ENCODE data around the gene WFS1. TPM values are rescaled to one million over a fixed set of nuclear protein-coding genes. Genes with fewer than 3 reads are reported as not detected.

WFS1 gene
- total and polyA plus RNA-seq, 9 donors: 10.5 to 28.2 (median 23.7) TPM

- H3K27ac ChIP-seq (ENCODE audit: low read length): no peak overlapping the region
- H3K27me3 ChIP-seq (ENCODE audit: control insufficient read depth, insufficient read depth, low read length): no peaks in the 10 kb centered on the region
- peaks cover 23% of the 10 kb centered on the region for H3K36me3 ChIP-seq (ENCODE audit: control insufficient read depth, insufficient read depth, low read length)
- H3K9me3 ChIP-seq (replicated peaks; ENCODE audit: control insufficient read depth, low read depth, low read length): no peaks in the 10 kb centered on the region
- no peak overlapping the region for H3K4me3 ChIP-seq (ENCODE audit: low read length)
- no peak for DNase-seq
- 87% methylated on average over 13 of the region's 14 CpGs for WGBS (ENCODE audit: insufficient coverage)
- peaks cover 57% of the 10 kb centered on the region for H3K4me1 ChIP-seq (ENCODE audit: control insufficient read depth, insufficient read depth, low read length)
These were observed 10.1 kb downstream of the WFS1 start for GRCh38 chr4:6279582-6280289.

DNA sequence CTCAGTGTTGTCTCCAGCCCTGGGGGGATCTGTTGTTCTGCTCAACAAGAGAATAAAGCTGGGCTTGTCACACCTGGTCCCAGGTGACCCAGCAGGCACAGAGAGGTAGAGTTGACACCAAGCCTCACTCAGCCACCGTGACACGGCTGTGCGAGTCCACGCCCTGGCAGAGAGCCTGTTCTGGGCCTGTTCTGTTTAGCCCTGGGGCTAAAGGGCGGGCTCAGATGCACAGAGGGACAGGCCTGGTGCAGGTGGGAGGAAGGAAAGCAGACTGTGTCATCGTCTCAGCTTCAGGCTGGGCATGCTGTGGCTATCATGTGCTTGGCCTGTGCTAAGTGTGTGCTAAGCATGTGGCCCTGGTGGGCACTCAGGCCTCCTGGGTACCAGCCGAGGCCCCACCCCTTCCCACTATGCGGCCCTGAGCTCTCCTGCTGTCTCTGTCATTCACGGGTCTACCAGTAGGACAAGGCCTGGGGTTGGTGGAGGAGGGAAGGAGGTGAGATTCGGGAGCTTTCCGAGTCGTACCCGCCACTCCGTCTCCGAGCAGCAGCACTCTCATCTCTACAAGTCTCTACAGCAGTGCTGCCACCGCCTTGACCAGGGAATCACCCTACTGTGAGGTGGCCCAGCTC is 10.8 kb downstream of the WFS1 start:
- no peak for DNase-seq
- H3K27ac ChIP-seq (ENCODE audit: low read length): no peak overlapping the region
- H3K4me3 ChIP-seq (ENCODE audit: low read length): no peak overlapping the region
- peaks cover 57% of the 10 kb centered on the region for H3K4me1 ChIP-seq (ENCODE audit: control insufficient read depth, insufficient read depth, low read length)
- H3K27me3 ChIP-seq (ENCODE audit: control insufficient read depth, insufficient read depth, low read length): no peaks in the 10 kb centered on the region
- 70% methylated on average over 7 of the region's 16 CpGs for WGBS (ENCODE audit: insufficient coverage)
- H3K9me3 ChIP-seq (replicated peaks; ENCODE audit: control insufficient read depth, low read depth, low read length): no peaks in the 10 kb centered on the region
- peaks cover 23% of the 10 kb centered on the region for H3K36me3 ChIP-seq (ENCODE audit: control insufficient read depth, insufficient read depth, low read length)

DNA sequence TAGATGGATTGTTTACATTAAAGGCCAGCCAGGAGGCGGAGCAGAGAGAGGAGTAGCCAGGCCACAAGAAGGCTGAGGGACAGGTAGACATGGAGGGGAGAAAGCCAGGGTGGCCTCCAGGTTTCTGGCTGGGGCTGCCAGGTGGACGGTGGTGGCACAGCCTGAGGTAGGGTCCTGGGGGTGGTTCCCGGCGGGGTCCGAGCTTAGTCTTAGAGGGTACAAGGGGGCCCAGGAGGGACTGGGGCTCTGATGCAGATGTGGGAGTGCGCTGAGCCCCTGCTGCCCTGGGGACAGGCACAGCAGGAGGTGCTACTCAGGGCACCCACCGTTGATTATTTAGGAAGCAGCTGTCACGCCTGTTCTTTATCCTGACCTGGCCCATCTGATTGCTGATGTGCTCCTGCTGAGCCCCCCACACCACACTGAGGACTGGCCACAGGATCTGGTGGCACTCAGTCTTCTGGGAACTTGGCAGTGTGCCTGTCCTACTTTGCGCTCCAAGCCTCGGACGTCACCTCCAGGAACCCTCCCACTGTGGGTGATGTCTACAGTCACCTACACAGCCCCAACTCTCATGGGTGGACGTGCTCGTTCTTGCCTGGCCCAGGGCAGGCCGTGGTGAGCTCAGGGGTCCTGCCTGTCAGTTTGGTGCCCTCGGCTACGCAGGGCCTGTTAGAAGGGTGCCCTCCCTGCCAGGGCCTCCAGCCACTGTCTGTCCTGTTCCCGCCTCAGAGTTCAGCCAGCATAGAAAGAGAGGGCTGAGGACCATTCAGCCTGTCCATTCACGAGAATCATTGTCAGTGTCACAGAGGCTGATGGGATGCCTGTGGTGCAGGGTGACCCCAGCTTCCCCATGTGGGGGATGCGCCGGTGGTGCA is 12.0 kb downstream of the WFS1 start:
- no peak for DNase-seq
- Histone ChIP-seq H3K27me3 (ENCODE audit: control insufficient read depth, insufficient read depth, low read length) (no peaks in the 10 kb centered on the region), H3K4me3 (ENCODE audit: low read length) (no peak overlapping the region), H3K27ac (ENCODE audit: low read length) (no peak overlapping the region), H3K9me3 (replicated peaks; ENCODE audit: control insufficient read depth, low read depth, low read length) (no peaks in the 10 kb centered on the region), H3K36me3 (ENCODE audit: control insufficient read depth, insufficient read depth, low read length) (peaks cover 25% of the 10 kb centered on the region), H3K4me1 (ENCODE audit: control insufficient read depth, insufficient read depth, low read length) (peaks cover 45% of the 10 kb centered on the region)
- WGBS (ENCODE audit: insufficient coverage): 72% methylated on average over 17 of the region's 20 CpGs

GRCh38 chr4:6282314-6282771 is 12.7 kb downstream of the WFS1 start:
- Histone ChIP-seq H3K27ac (ENCODE audit: low read length) (peak overlapping the region; percentile 20), H3K27me3 (ENCODE audit: control insufficient read depth, insufficient read depth, low read length) (no peaks in the 10 kb centered on the region), H3K4me1 (ENCODE audit: control insufficient read depth, insufficient read depth, low read length) (peaks cover 38% of the 10 kb centered on the region), H3K4me3 (ENCODE audit: low read length) (no peak overlapping the region), H3K36me3 (ENCODE audit: control insufficient read depth, insufficient read depth, low read length) (peaks cover 30% of the 10 kb centered on the region), H3K9me3 (replicated peaks; ENCODE audit: control insufficient read depth, low read depth, low read length) (no peaks in the 10 kb centered on the region)
- peak; percentile 73 for DNase-seq
- no CpG with 5 or more reads among the region's 6 CpGs for WGBS (ENCODE audit: insufficient coverage)

GRCh38 chr4:6283282-6283681 is 13.6 kb downstream of the WFS1 start:
- no peaks in the 10 kb centered on the region for H3K27me3 ChIP-seq (ENCODE audit: control insufficient read depth, insufficient read depth, low read length)
- H3K27ac ChIP-seq (ENCODE audit: low read length): no peak overlapping the region
- no peak for DNase-seq
- H3K9me3 ChIP-seq (replicated peaks; ENCODE audit: control insufficient read depth, low read depth, low read length): no peaks in the 10 kb centered on the region
- H3K4me3 ChIP-seq (ENCODE audit: low read length): no peak overlapping the region
- H3K4me1 ChIP-seq (ENCODE audit: control insufficient read depth, insufficient read depth, low read length): peaks cover 32% of the 10 kb centered on the region
- WGBS (ENCODE audit: insufficient coverage): 92% methylated on average over 2 of the region's 4 CpGs
- peaks cover 36% of the 10 kb centered on the region for H3K36me3 ChIP-seq (ENCODE audit: control insufficient read depth, insufficient read depth, low read length)

DNA sequence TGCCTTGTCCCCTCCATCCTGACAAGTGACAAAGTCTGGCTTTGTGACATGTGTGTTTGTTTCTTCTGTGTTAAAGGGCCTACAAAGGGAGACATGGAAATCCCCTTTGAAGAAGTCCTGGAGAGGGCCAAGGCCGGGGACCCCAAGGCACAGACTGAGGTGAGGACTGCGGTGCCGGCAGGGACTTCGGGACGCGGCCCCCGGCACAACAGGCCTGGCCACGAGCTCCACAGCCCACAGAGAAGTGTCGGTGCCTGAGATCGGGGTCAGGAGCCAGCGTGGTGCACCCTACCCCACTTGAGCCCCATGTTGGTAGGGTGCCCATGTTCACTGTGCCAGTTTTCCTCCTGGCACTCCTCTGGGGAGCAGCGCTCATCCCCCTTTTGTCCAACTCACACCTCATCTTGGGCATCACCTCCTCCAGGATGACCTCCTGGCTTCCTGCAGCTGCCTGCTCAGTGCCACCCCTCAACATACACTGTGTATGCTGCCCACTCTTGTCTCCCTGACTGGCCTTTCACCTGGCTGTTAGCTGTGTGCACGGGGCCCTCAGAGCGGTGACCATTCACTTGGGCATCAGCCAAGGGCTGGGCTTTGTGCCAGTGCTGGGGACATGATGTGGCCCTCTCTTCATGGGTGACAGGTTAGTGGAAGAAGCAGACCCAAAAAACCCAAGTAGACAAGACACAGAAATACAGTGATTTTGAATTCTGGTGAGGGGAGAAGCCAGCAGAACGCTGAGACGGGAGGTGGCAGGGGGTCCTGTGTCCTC is 17.6 kb downstream of the WFS1 start:
- Histone ChIP-seq H3K27ac (ENCODE audit: low read length) (no peak overlapping the region), H3K36me3 (ENCODE audit: control insufficient read depth, insufficient read depth, low read length) (peaks cover 39% of the 10 kb centered on the region), H3K4me3 (ENCODE audit: low read length) (no peak overlapping the region), H3K4me1 (ENCODE audit: control insufficient read depth, insufficient read depth, low read length) (peaks cover 9% of the 10 kb centered on the region), H3K27me3 (ENCODE audit: control insufficient read depth, insufficient read depth, low read length) (no peaks in the 10 kb centered on the region), H3K9me3 (replicated peaks; ENCODE audit: control insufficient read depth, low read depth, low read length) (no peaks in the 10 kb centered on the region)
- no peak for DNase-seq
- WGBS (ENCODE audit: insufficient coverage): 91% methylated on average over 15 of the region's 16 CpGs

DNA sequence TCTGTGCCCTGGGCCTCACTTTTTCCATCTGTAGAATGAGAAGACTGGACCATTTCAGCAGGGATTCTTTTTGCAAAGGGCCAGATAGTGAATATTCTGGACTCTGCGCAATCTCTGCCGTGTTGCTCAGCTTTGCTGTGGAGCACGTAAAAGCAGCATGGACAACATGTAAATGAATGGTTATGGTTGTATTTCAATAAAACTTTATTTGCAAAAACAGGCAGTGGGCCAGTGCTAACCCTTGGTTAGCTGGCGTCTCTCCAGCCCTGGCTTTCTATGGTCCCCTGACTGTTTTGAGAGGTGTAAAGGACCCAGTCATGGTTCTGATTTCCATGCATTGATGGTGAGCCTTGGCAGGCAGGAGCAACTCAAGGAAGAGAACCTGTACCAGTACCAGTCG is 18.7 kb downstream of the WFS1 start:
- Histone ChIP-seq H3K27ac (ENCODE audit: low read length) (no peak overlapping the region), H3K4me3 (ENCODE audit: low read length) (no peak overlapping the region), H3K27me3 (ENCODE audit: control insufficient read depth, insufficient read depth, low read length) (no peaks in the 10 kb centered on the region), H3K9me3 (replicated peaks; ENCODE audit: control insufficient read depth, low read depth, low read length) (no peaks in the 10 kb centered on the region), H3K36me3 (ENCODE audit: control insufficient read depth, insufficient read depth, low read length) (peaks cover 42% of the 10 kb centered on the region), H3K4me1 (ENCODE audit: control insufficient read depth, insufficient read depth, low read length) (no peaks in the 10 kb centered on the region)
- no peak for DNase-seq
- 97% methylated on average over 5 of the region's 5 CpGs for WGBS (ENCODE audit: insufficient coverage)

GRCh38 chr4:6288871-6289270 is 19.2 kb downstream of the WFS1 start:
- no peak for DNase-seq
- Histone ChIP-seq H3K4me3 (ENCODE audit: low read length) (no peak overlapping the region), H3K9me3 (replicated peaks; ENCODE audit: control insufficient read depth, low read depth, low read length) (no peaks in the 10 kb centered on the region), H3K4me1 (ENCODE audit: control insufficient read depth, insufficient read depth, low read length) (no peaks in the 10 kb centered on the region), H3K27ac (ENCODE audit: low read length) (no peak overlapping the region), H3K36me3 (ENCODE audit: control insufficient read depth, insufficient read depth, low read length) (peaks cover 39% of the 10 kb centered on the region), H3K27me3 (ENCODE audit: control insufficient read depth, insufficient read depth, low read length) (no peaks in the 10 kb centered on the region)
- 93% methylated on average over 10 of the region's 15 CpGs for WGBS (ENCODE audit: insufficient coverage)

DNA sequence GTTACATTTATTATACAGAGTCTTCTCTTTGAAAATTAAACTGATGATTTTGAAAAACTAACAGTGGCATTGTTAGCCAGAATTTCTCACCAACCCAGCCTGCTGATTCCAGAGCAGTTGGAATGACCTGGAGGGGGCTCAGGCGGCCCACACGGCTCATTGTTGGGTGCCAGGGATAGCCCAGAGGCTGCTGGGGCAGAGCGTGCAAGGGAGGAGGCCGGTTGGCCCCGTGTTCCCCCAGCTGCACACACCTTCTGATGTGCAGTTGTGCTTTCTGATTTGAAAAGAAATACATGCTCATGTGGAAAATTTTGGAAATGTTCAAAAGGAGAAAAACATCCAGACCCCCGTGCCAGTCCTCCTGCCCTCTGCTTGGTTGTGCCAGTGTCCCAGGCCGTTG is 20.6 kb downstream of the WFS1 start:
- Histone ChIP-seq H3K9me3 (replicated peaks; ENCODE audit: control insufficient read depth, low read depth, low read length) (no peaks in the 10 kb centered on the region), H3K27me3 (ENCODE audit: control insufficient read depth, insufficient read depth, low read length) (no peaks in the 10 kb centered on the region), H3K4me3 (ENCODE audit: low read length) (no peak overlapping the region), H3K4me1 (ENCODE audit: control insufficient read depth, insufficient read depth, low read length) (no peaks in the 10 kb centered on the region), H3K36me3 (ENCODE audit: control insufficient read depth, insufficient read depth, low read length) (peaks cover 43% of the 10 kb centered on the region), H3K27ac (ENCODE audit: low read length) (no peak overlapping the region)
- 86% methylated on average over 6 of the region's 7 CpGs for WGBS (ENCODE audit: insufficient coverage)
- DNase-seq: no peak

Measured in muscle of leg (tissue), 11 donors.